H9 (cell line): ENCODE measurements around the gene CDK16. TPM values are rescaled to one million over a fixed set of nuclear protein-coding genes. Genes with fewer than 3 reads are reported as not detected.
A peak's percentile ranks its signal among the peaks of the same experiment; 100 is the strongest.

ENCODE experiments used
- DNase-seq: peaks from one replicate; pipeline ENCODE4 v3.0.0-alpha.2; 2017
- H2AFZ ChIP-seq: one replicate; pipeline ENCODE4 v1.6.1; 2013; ENCODE audit warnings: mild to moderate bottlenecking, low read length, control low read depth, moderate library complexity
- H2AK5ac ChIP-seq: 2 replicates; pipeline ENCODE4 v1.6.1; 2013; ENCODE audit warnings: low read length, control low read depth, mixed read lengths; ENCODE audit not compliant: insufficient read length
- H2BK120ac ChIP-seq: one replicate; pipeline ENCODE4 v1.6.1; 2013; ENCODE audit warnings: low read depth, mild to moderate bottlenecking, low read length, control low read depth, inconsistent platforms; ENCODE audit not compliant: poor library complexity, severe bottlenecking
- H2BK12ac ChIP-seq: 2 replicates; pipeline ENCODE4 v1.6.1; 2013; ENCODE audit warnings: low read length, control low read depth, mixed read lengths, low read depth; ENCODE audit not compliant: insufficient read length
- H2BK15ac ChIP-seq: 2 replicates; pipeline ENCODE4 v1.6.1; 2013; ENCODE audit warnings: low read depth, low read length, control low read depth
- H2BK20ac ChIP-seq: one replicate; pipeline ENCODE4 v1.6.1; 2013; ENCODE audit warnings: low read depth, mild to moderate bottlenecking, low read length, control low read depth, inconsistent platforms; ENCODE audit not compliant: poor library complexity, severe bottlenecking
- H2BK5ac ChIP-seq: 2 replicates; pipeline ENCODE4 v1.6.1; 2013; ENCODE audit warnings: low read length, control low read depth, mixed read lengths; ENCODE audit not compliant: insufficient read length
- H3K14ac ChIP-seq: 2 replicates; pipeline ENCODE4 v1.6.1; 2013; ENCODE audit warnings: low read length, control low read depth; ENCODE audit not compliant: insufficient read depth
- H3K18ac ChIP-seq: 2 replicates; pipeline ENCODE4 v1.6.1; 2013; ENCODE audit warnings: low read depth, mild to moderate bottlenecking, mixed read lengths, low read length, control low read depth; ENCODE audit not compliant: insufficient read length
- H3K23ac ChIP-seq: 2 replicates; pipeline ENCODE4 v1.6.1; 2013; ENCODE audit warnings: low read length, control low read depth, mixed read lengths, low read depth; ENCODE audit not compliant: insufficient read length
- H3K23me2 ChIP-seq: 2 replicates; pipeline ENCODE4 v1.6.1; 2013; ENCODE audit warnings: low read depth, mild to moderate bottlenecking, mixed read lengths, low read length, control low read depth; ENCODE audit not compliant: insufficient read length, poor library complexity, severe bottlenecking
- H3K27ac ChIP-seq: 2 replicates; pipeline ENCODE4 v1.5.1; 2013; ENCODE audit warnings: low read length, control low read depth, mixed read lengths, low read depth; ENCODE audit not compliant: insufficient read length
- H3K27me3 ChIP-seq: 2 replicates; pipeline ENCODE4 v1.6.1; 2013; ENCODE audit warnings: low read length, control low read depth, inconsistent platforms; ENCODE audit not compliant: insufficient read depth
- H3K4ac ChIP-seq: 2 replicates; pipeline ENCODE4 v1.6.1; 2013; ENCODE audit warnings: low read depth, mild to moderate bottlenecking, control low read depth, inconsistent platforms, low read length, moderate library complexity
- H3K4me1 ChIP-seq: 2 replicates; pipeline ENCODE4 v1.6.1; 2013; ENCODE audit warnings: low read length, control low read depth, inconsistent platforms; ENCODE audit not compliant: insufficient read depth
- H3K4me2 ChIP-seq: 2 replicates; pipeline ENCODE4 v1.6.1; 2013; ENCODE audit warnings: low read length, control low read depth, mixed read lengths; ENCODE audit not compliant: insufficient read length, insufficient read depth
- H3K56ac ChIP-seq: 2 replicates; pipeline ENCODE4 v1.6.1; 2013; ENCODE audit warnings: low read depth, mild to moderate bottlenecking, mixed read lengths, low read length, control low read depth; ENCODE audit not compliant: insufficient read length
- H3K79me1 ChIP-seq: 2 replicates; pipeline ENCODE4 v1.6.1; 2013; ENCODE audit warnings: low read depth, mild to moderate bottlenecking, moderate library complexity, low read length, control low read depth, inconsistent platforms; ENCODE audit not compliant: insufficient read depth, poor library complexity, severe bottlenecking
- H3K79me2 ChIP-seq: 2 replicates; pipeline ENCODE4 v1.6.1; 2013; ENCODE audit warnings: low read length, control low read depth, inconsistent platforms; ENCODE audit not compliant: insufficient read depth
- H3K9ac ChIP-seq: 2 replicates; pipeline ENCODE4 v1.6.1; 2013; ENCODE audit warnings: low read length, control low read depth, mixed read lengths; ENCODE audit not compliant: insufficient read length; ENCODE audit errors: extremely low read depth
- H3K9me3 ChIP-seq: one replicate; pipeline ENCODE4 v1.6.1; 2013; ENCODE audit warnings: low read depth, low read length, inconsistent platforms; ENCODE audit not compliant: control insufficient read depth
- H3T11ph ChIP-seq: one replicate; pipeline ENCODE4 v1.6.1; 2013; ENCODE audit warnings: mild to moderate bottlenecking, low read length, control low read depth, inconsistent platforms
- H4K20me1 ChIP-seq: one replicate; pipeline ENCODE4 v1.6.1; 2013; ENCODE audit not compliant: control insufficient read depth, insufficient read length, insufficient read depth
- H4K5ac ChIP-seq: 2 replicates; pipeline ENCODE4 v1.6.1; 2013; ENCODE audit warnings: low read depth, mild to moderate bottlenecking, mixed read lengths, low read length, control low read depth; ENCODE audit not compliant: insufficient read length
- H4K8ac ChIP-seq: replicated peaks from 2 replicates; pipeline ENCODE4 v1.6.1; 2013; ENCODE audit warnings: low read length, control low read depth, mixed read lengths, low read depth; ENCODE audit not compliant: insufficient read length
- H4K91ac ChIP-seq: 2 replicates; pipeline ENCODE4 v1.6.1; 2013; ENCODE audit warnings: low read depth, mild to moderate bottlenecking, moderate library complexity, mixed read lengths, low read length, control low read depth; ENCODE audit not compliant: insufficient read length
- H3K27ac Mint-ChIP-seq, 3 experiments: 2 replicates in 2 of 3; 3 replicates in 1 of 3; pipeline ENCODE4 v1.8.0; 2020 to 2021; ENCODE audit warnings: mixed read lengths in 3 of 3, mild to moderate bottlenecking in 1 of 3, moderate library complexity in 1 of 3
- H3K27me3 Mint-ChIP-seq: 2 replicates; pipeline ENCODE4 v1.8.0; 2021; ENCODE audit warnings: low read depth, mild to moderate bottlenecking, moderate library complexity, mixed read lengths
- H3K36me3 Mint-ChIP-seq, 3 experiments: 2 replicates in 2 of 3; 3 replicates in 1 of 3; pipeline ENCODE4 v1.8.0; 2020 to 2021; ENCODE audit warnings: low read depth in 3 of 3, mixed read lengths in 3 of 3; ENCODE audit not compliant: insufficient read depth in 1 of 3
- H3K4me1 Mint-ChIP-seq, 2 experiments: 2 replicates each; pipeline ENCODE4 v1.8.0; 2020; ENCODE audit warnings: mixed read lengths in 2 of 2
- H3K4me3 Mint-ChIP-seq, 2 experiments: 2 replicates in 1 of 2; 3 replicates in 1 of 2; pipeline ENCODE4 v1.8.0; 2020 to 2021; ENCODE audit warnings: mild to moderate bottlenecking in 2 of 2, mixed read lengths in 2 of 2, moderate library complexity in 1 of 2
- H3K9me3 Mint-ChIP-seq, 2 experiments: 2 replicates in 1 of 2; 3 replicates in 1 of 2; pipeline ENCODE4 v1.8.0; 2020; ENCODE audit warnings: mild to moderate bottlenecking in 2 of 2, mixed read lengths in 2 of 2, moderate library complexity in 1 of 2
- CTCF ChIP-seq: fragments of 200-600 bp; sonication (generic); conservative IDR thresholded peaks from 3 replicates; pipeline ENCODE4 v1.8.0; 2021; ENCODE audit warnings: antibody characterized with exemption, mild to moderate bottlenecking
- WGBS: extraction: QIAGEN DNeasy Blood & Tissue Kit; methylation state at CpG from one replicate; pipeline ENCODE4 v1.1.7; 2013; ENCODE audit warnings: missing lambda C conversion rate, low lambda C conversion rate, mixed read lengths; ENCODE audit not compliant: insufficient read length; ENCODE audit errors: extremely low coverage; 5-methylcytosine and 5-hydroxymethylcytosine counted together
- total RNA-seq: library from RNA; stranded (reverse); gene quantifications from 2 replicates; pipeline ENCODE4 v1.2.1, GENCODE V29; 2021

Gene CDK16
- total RNA-seq, 1 experiment from 2014 or later = 226 TPM

DNA sequence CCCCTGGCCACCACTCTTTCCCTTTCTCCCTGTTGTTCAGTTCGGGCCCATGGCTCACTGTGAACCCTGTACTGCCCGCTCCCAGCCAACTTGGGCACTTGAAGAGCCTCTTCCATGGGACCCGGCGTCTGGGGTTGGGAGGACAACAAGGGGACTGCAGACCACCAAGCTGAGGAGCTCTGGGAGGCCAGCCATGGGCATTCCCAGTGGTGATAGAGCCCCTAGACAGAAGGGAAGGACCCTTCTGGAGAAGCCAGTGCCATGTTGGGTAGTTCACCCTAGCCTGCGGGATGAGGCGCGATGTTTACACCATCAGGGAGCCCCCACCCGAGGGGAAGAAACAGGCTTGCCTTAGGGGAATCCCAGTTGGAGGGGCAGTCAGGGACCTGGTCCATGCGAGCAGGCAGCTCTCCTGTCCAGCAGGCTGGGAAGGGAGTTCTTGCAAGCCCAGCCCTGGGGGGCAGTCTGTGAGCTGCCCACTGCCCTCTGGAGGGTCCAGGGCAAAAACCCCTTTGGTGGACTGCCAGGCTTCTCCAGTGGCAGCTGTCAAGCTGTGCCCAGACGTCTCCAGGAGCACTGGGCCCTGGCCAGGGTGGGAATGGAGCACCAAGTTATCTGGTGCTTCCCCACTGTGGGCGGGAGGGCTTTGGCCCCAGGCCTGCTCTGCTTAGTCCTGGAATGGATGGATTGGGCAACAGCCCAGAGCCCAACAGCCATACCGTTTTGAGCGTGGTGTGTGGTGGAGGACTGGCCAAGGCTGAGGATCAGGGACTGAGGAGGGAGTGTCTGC, 48.6 kb upstream of the CDK16 start:
- Histone ChIP-seq H3K4me1 (no peaks in the 10 kb centered on the region), H2BK5ac (no peak overlapping the region), H2BK20ac (no peak overlapping the region), H3K9ac (no peak overlapping the region), H4K91ac (no peak overlapping the region), H3K23me2 (no peaks in the 10 kb centered on the region), H4K5ac (no peak overlapping the region), H3K9me3 (no peaks in the 10 kb centered on the region), H3K4me2 (no peak overlapping the region), H2AK5ac (no peak overlapping the region), H2BK15ac (no peak overlapping the region), H3K14ac (no peak overlapping the region), H3K79me1 (no peaks in the 10 kb centered on the region), H3K79me2 (no peaks in the 10 kb centered on the region), H2BK120ac (no peak overlapping the region), H3K18ac (no peak overlapping the region), H4K8ac (no peak overlapping the region), H3K4ac (no peak overlapping the region), H3K56ac (no peak overlapping the region), H2BK12ac (no peak overlapping the region), H3K27ac (no peak overlapping the region), H3T11ph (no peak overlapping the region), H2AFZ (no peak overlapping the region), H3K27me3 (no peaks in the 10 kb centered on the region), H4K20me1 (no peaks in the 10 kb centered on the region), H3K23ac (no peak overlapping the region)
- no peak for TF ChIP-seq CTCF
- peak; percentile 15 for DNase-seq
- Mint-ChIP-seq H3K9me3 (peaks cover 67 to 76% of the 10 kb centered on the region in 2 experiments), H3K36me3 (peaks cover 30 to 54% (median 49%) of the 10 kb centered on the region in 3 experiments), H3K4me1 (no peaks in the 10 kb centered on the region), H3K4me3 (no peak overlapping the region), H3K27ac (peak overlapping the region in 1 of 3 experiments; percentile 82; a peak in 2 of 7 replicates), H3K27me3 (no peaks in the 10 kb centered on the region; the same call in 1 of the 2 replicates)
- WGBS = no CpG with 5 or more reads among the region's 13 CpGs
